IMR-90 (cell line): ENCODE data around the gene PFKFB2. TPM values are rescaled to one million over a fixed set of nuclear protein-coding genes. Genes with fewer than 3 reads are reported as not detected.

Experiments used
- ATAC-seq: fragments of 200-7000 bp; cut with Tn5 transposase; 2 replicates; pipeline ENCODE4 v1.9.1; 2020; ENCODE audit warnings: low read depth, mild to moderate bottlenecking, moderate library complexity
- BruUV-seq: library from RNA; stranded (reverse); fragments of 400-500 nt; replicated peaks from 2 replicates; lab custom pipeline; 2021; lab: Mats Ljungman, UMichigan
- CTCF ChIA-PET: fragments of 300-600 bp; formaldehyde crosslinking; extraction: SDS; loops from one replicate; lab custom pipeline; 2021; ENCODE audit warnings: antibody characterized with exemption; lab: Yijun Ruan, JAX
- POLR2A ChIA-PET: fragments of 300-600 bp; sonication (Branson Sonifier 250); formaldehyde crosslinking; loops from one replicate; lab custom pipeline; 2022; ENCODE audit warnings: antibody characterized with exemption; ENCODE audit not compliant: unreplicated experiment; lab: Charles Lee
- DNase-seq: peaks from one replicate; pipeline ENCODE4 v3.0.0; 2013
- H2AFZ ChIP-seq: replicated peaks from 2 replicates; pipeline ENCODE3; 2013; ENCODE audit warnings: low read length, mild to moderate bottlenecking; ENCODE audit not compliant: poor library complexity
- H2AK5ac ChIP-seq: 2 replicates; pipeline ENCODE4 v1.6.1; 2013; ENCODE audit warnings: low read depth, low read length, inconsistent platforms
- H2AK9ac ChIP-seq: replicated peaks from 2 replicates; pipeline ENCODE3; 2013; ENCODE audit warnings: mild to moderate bottlenecking, low read depth, low read length, moderate library complexity; ENCODE audit not compliant: poor library complexity
- H2BK120ac ChIP-seq: 2 replicates; pipeline ENCODE4 v1.6.1; 2013; ENCODE audit warnings: low read depth, low read length, inconsistent platforms
- H2BK15ac ChIP-seq: 3 replicates; pipeline ENCODE4 v1.6.1; 2013; ENCODE audit warnings: low read depth, low read length, inconsistent platforms
- H2BK20ac ChIP-seq: 2 replicates; pipeline ENCODE4 v1.6.1; 2013; ENCODE audit warnings: low read depth, mild to moderate bottlenecking, inconsistent platforms, low read length, moderate library complexity
- H2BK5ac ChIP-seq: 2 replicates; pipeline ENCODE4 v1.6.1; 2013; ENCODE audit warnings: mild to moderate bottlenecking, low read depth, low read length, inconsistent platforms; ENCODE audit not compliant: poor library complexity, severe bottlenecking
- H3K14ac ChIP-seq: replicated peaks from 2 replicates; pipeline ENCODE4 v1.6.1; 2013; ENCODE audit warnings: low read depth, low read length, inconsistent platforms
- H3K18ac ChIP-seq: 2 replicates; pipeline ENCODE4 v1.6.1; 2013; ENCODE audit warnings: low read depth, low read length, control low read depth
- H3K23ac ChIP-seq: 2 replicates; pipeline ENCODE4 v1.6.1; 2013; ENCODE audit warnings: low read depth, low read length, inconsistent platforms
- H3K27ac ChIP-seq: 2 replicates; pipeline ENCODE4 v1.5.1; 2013; ENCODE audit warnings: mild to moderate bottlenecking, control low read depth, low read length; ENCODE audit not compliant: insufficient read depth
- H3K27me3 ChIP-seq: 2 replicates; pipeline ENCODE4 v1.6.1; 2013; ENCODE audit warnings: low read length; ENCODE audit not compliant: control insufficient read depth, insufficient read depth
- H3K36me3 ChIP-seq: 2 replicates; pipeline ENCODE4 v1.6.1; 2013; ENCODE audit warnings: low read length, mixed read lengths; ENCODE audit not compliant: control insufficient read depth, insufficient read depth
- H3K4ac ChIP-seq: 2 replicates; pipeline ENCODE4 v1.6.1; 2013; ENCODE audit warnings: low read depth, low read length, inconsistent platforms
- H3K4me1 ChIP-seq: 2 replicates; pipeline ENCODE4 v1.6.1; 2013; ENCODE audit warnings: low read length, mixed read lengths; ENCODE audit not compliant: control insufficient read depth, insufficient read depth
- H3K4me2 ChIP-seq: 2 replicates; pipeline ENCODE4 v1.6.1; 2013; ENCODE audit warnings: low read depth, mild to moderate bottlenecking, control low read depth, low read length, moderate library complexity
- H3K4me3 ChIP-seq: 2 replicates; pipeline ENCODE4 v1.5.1; 2013; ENCODE audit warnings: low read depth, mild to moderate bottlenecking, control low read depth, low read length, moderate library complexity; ENCODE audit not compliant: insufficient read depth
- H3K56ac ChIP-seq: 2 replicates; pipeline ENCODE4 v1.6.1; 2013; ENCODE audit warnings: low read length, inconsistent platforms; ENCODE audit not compliant: insufficient read depth; ENCODE audit errors: extremely low read depth
- H3K79me1 ChIP-seq, 2 experiments: 2 replicates each; pipeline ENCODE4 v1.6.1; 2013; ENCODE audit warnings: low read length in 2 of 2, inconsistent platforms in 1 of 2, low read depth in 1 of 2
- H3K9ac ChIP-seq: 2 replicates; pipeline ENCODE4 v1.6.1; 2013; ENCODE audit warnings: low read depth, low read length, control low read depth
- H3K9me1 ChIP-seq: 2 replicates; pipeline ENCODE4 v1.6.1; 2013; ENCODE audit warnings: low read length, inconsistent platforms; ENCODE audit not compliant: insufficient read depth
- H3K9me3 ChIP-seq: 2 replicates; pipeline ENCODE4 v1.6.1; 2013; ENCODE audit warnings: low read length; ENCODE audit not compliant: control insufficient read depth, insufficient read depth
- H4K20me1 ChIP-seq: 2 replicates; pipeline ENCODE4 v1.6.1; 2013; ENCODE audit warnings: low read length, inconsistent platforms; ENCODE audit not compliant: insufficient read depth
- H4K5ac ChIP-seq: 2 replicates; pipeline ENCODE4 v1.6.1; 2013; ENCODE audit warnings: mild to moderate bottlenecking, low read depth, low read length, control low read depth
- H4K8ac ChIP-seq, 2 experiments: 2 replicates each; pipeline ENCODE4 v1.6.1; 2013; ENCODE audit warnings: low read depth in 2 of 2, low read length in 2 of 2, control low read depth in 1 of 2, inconsistent platforms in 1 of 2
- H4K91ac ChIP-seq: 2 replicates; pipeline ENCODE4 v1.6.1; 2013; ENCODE audit warnings: low read depth, low read length, inconsistent platforms; ENCODE audit not compliant: insufficient read depth
- BHLHE40 ChIP-seq: fragments of 150-350 bp; IDR thresholded peaks from 2 replicates; pipeline ENCODE4 v1.6.1; 2016; ENCODE audit warnings: mild to moderate bottlenecking, low read depth, low read length
- CTCF ChIP-seq: conservative IDR thresholded peaks from 2 replicates; pipeline ENCODE4 v1.5.1; 2012; ENCODE audit warnings: mild to moderate bottlenecking, low read depth, low read length, improper control_type of control experiment
- ELK1 ChIP-seq: fragments of 150-350 bp; IDR thresholded peaks from 2 replicates; pipeline ENCODE4 v1.6.1; 2016; ENCODE audit warnings: low read depth, mild to moderate bottlenecking, low read length, moderate library complexity, borderline replicate concordance
- FOS ChIP-seq: fragments of 150-350 bp; IDR thresholded peaks from 2 replicates; pipeline ENCODE4 v1.6.1; 2016; ENCODE audit warnings: low read depth, low read length
- MAZ ChIP-seq: IDR thresholded peaks from 2 replicates; pipeline ENCODE4 v1.6.1; 2012; ENCODE audit warnings: low read depth, mild to moderate bottlenecking, low read length, improper control_type of control experiment, moderate library complexity, borderline replicate concordance
- NFE2L2 ChIP-seq: fragments of 150-350 bp; IDR thresholded peaks from 2 replicates; pipeline ENCODE4 v1.6.1; 2016; ENCODE audit warnings: low read depth, mild to moderate bottlenecking, low read length
- RAD21 ChIP-seq: IDR thresholded peaks from 2 replicates; pipeline ENCODE4 v1.6.1; 2012; ENCODE audit warnings: low read length, improper control_type of control experiment
- RCOR1 ChIP-seq: IDR thresholded peaks from 2 replicates; pipeline ENCODE4 v1.6.1; 2012; ENCODE audit warnings: mild to moderate bottlenecking, low read length, improper control_type of control experiment; ENCODE audit not compliant: insufficient replicate concordance
- RFX5 ChIP-seq: IDR thresholded peaks from 2 replicates; pipeline ENCODE4 v1.8.0; 2012; ENCODE audit warnings: low read depth, mild to moderate bottlenecking, low read length, moderate library complexity
- SMC3 ChIP-seq: fragments of 150-350 bp; IDR thresholded peaks from 2 replicates; pipeline ENCODE4 v1.6.1; 2016; ENCODE audit warnings: low read depth, mild to moderate bottlenecking, antibody characterized with exemption, low read length, moderate library complexity
- WGBS, 2 experiments: methylation state at CpG; one replicate each; pipeline versions ENCODE4 v1.1.5 to v1.1.7; 2013; ENCODE audit warnings: missing lambda C conversion rate in 2 of 2; ENCODE audit not compliant: insufficient read length in 1 of 2; ENCODE audit errors: extremely low coverage in 2 of 2; 5-methylcytosine and 5-hydroxymethylcytosine counted together
- dilution Hi-C: fragments of 300-500 bp; cut with HindIII; formaldehyde crosslinking; loops from one replicate; pipeline ENCODE4 v1.14.3; 2018; ENCODE audit warnings: low sequenced_read_pairs; ENCODE audit not compliant: unreplicated experiment
- in situ Hi-C: fragments of 300-500 bp; cut with MboI; formaldehyde crosslinking; loops from 3 replicates; pipeline ENCODE4 v1.14.3; 2019; ENCODE audit warnings: low sequenced_read_pairs, inconsistent platforms, mixed read lengths
- intact Hi-C: fragments of 100-400 bp; cut with micrococcal nuclease; formaldehyde crosslinking; loops from 2 replicates; pipeline ENCODE4 v1.10.0; 2022
- polyA plus RNA-seq, 3 experiments: library from polyadenylated mRNA; depleted of rRNA; stranded (reverse); fragments of >200 nt; gene quantifications; 2 replicates each; pipeline ENCODE4 v1.2.3, GENCODE V29; 2012; ENCODE audit warnings: low replicate concordance in 1 of 3
- total RNA-seq: library from RNA; depleted of rRNA; stranded (reverse); fragments of >200 nt; gene quantifications from 2 replicates; pipeline ENCODE4 v1.2.3, GENCODE V29; 2012

The PFKFB2 gene
- total and polyA plus RNA-seq, 2 of the 4 experiments (the other 2 are of a cell fraction) = 0.62 to 1.3 TPM

GRCh38 chr1:207088161-207088560, 35.1 kb downstream of the PFKFB2 start:
- no peak overlapping the region for H3K9ac ChIP-seq
- no peak overlapping the region for H4K91ac ChIP-seq
- WGBS, 2 experiments = no CpG with 5 or more reads among the region's 2 CpGs
- H3K4ac ChIP-seq = no peak overlapping the region
- no peaks in the 10 kb centered on the region for H3K4me1 ChIP-seq
- H3K9me3 ChIP-seq = no peaks in the 10 kb centered on the region
- H3K9me1 ChIP-seq = no peaks in the 10 kb centered on the region
- H3K23ac ChIP-seq = no peak overlapping the region
- H2BK15ac ChIP-seq = no peak overlapping the region
- dilution Hi-C loops = no loop called here
- no peak overlapping the region for H2AK9ac ChIP-seq
- no peak overlapping the region for H4K8ac ChIP-seq
- peaks cover 8% of the 10 kb centered on the region for H3K27me3 ChIP-seq
- in situ Hi-C loops = no loop called here
- DNase-seq = no peak
- H3K36me3 ChIP-seq = no peaks in the 10 kb centered on the region
- no peak overlapping the region for H2BK5ac ChIP-seq
- peak; percentile 27; the same call in 1 of the 2 replicates for ATAC-seq
- no peak overlapping the region for H3K56ac ChIP-seq
- H2BK120ac ChIP-seq = no peak overlapping the region
- no peak overlapping the region for H2BK20ac ChIP-seq
- BruUV-seq = no TSS peak
- TF ChIP-seq MAZ = no peak
- no peak for TF ChIP-seq NFE2L2
- TF ChIP-seq CTCF = no peak
- TF ChIP-seq RFX5 = no peak
- no peak for TF ChIP-seq RCOR1
- TF ChIP-seq SMC3 = no peak
- no peak for TF ChIP-seq FOS
- no peak for TF ChIP-seq ELK1
- no peak for TF ChIP-seq RAD21
- TF ChIP-seq BHLHE40 = no peak
- H3K4me2 ChIP-seq = no peak overlapping the region
- no peak overlapping the region for H4K5ac ChIP-seq
- no peak overlapping the region for H3K14ac ChIP-seq
- H3K18ac ChIP-seq = no peak overlapping the region
- H2AFZ ChIP-seq = no peak overlapping the region
- H2AK5ac ChIP-seq = no peak overlapping the region
- H3K4me3 ChIP-seq = no peak overlapping the region
- ChIA-PET CTCF (no interaction called here), POLR2A (no interaction called here)
- no peaks in the 10 kb centered on the region for H4K20me1 ChIP-seq
- H3K27ac ChIP-seq = no peak overlapping the region
- intact Hi-C loops = no loop called here
- no peaks in the 10 kb centered on the region for H3K79me1 ChIP-seq
